B cell (primary cell): Measurements from ENCODE around the gene TYROBP. TPM values are rescaled to one million over a fixed set of nuclear protein-coding genes. Genes with fewer than 3 reads are reported as not detected.
"Not testable (repeated sequence)": the region's sequence is repeated elsewhere in the genome, so short reads cannot be mapped to it uniquely, and the experiment has no call there.

Experiments used
- ATAC-seq: fragments of 200-7000 bp; cut with Tn5 transposase; one replicate; pipeline ENCODE4 v1.10.0; 2021; ENCODE audit warnings: low read depth, mild to moderate bottlenecking, moderate number of reproducible peaks, moderate library complexity
- CTCF ChIA-PET: fragments of 350-600 bp; sonication (Branson Sonifier 250); formaldehyde crosslinking; loops from one replicate; lab custom pipeline; 2021; ENCODE audit warnings: antibody characterized with exemption, inconsistent platforms; lab: Charles Lee
- POLR2A ChIA-PET: fragments of 350-600 bp; sonication (Branson Sonifier 250); formaldehyde crosslinking; loops from one replicate; lab custom pipeline; 2021; ENCODE audit warnings: antibody characterized with exemption; lab: Charles Lee
- DNase-seq: peaks from one replicate; pipeline ENCODE4 v3.0.0; 2013
- H2AFZ ChIP-seq: 2 replicates; pipeline ENCODE4 v1.6.1; 2012; ENCODE audit warnings: mild to moderate bottlenecking, low read depth, low read length; ENCODE audit not compliant: insufficient read depth, poor library complexity, severe bottlenecking
- H3K27ac ChIP-seq, 2 donors: 1 replicate in 1 of 2; 2 replicates in 1 of 2; pipeline ENCODE4 v1.5.1; 2012 to 2013; ENCODE audit warnings: low read length in 2 of 2, mild to moderate bottlenecking in 2 of 2, moderate library complexity in 1 of 2
- H3K27me3 ChIP-seq, 4 experiments: fragments of 200-600 bp in 1 of 4; sonication (generic) in 1 of 4; replicated peaks in 1 of 4; 1 replicate in 2 of 4; 2 replicates in 2 of 4; pipeline versions ENCODE4 v1.6.1 to v1.7.0; 2013 to 2016; ENCODE audit warnings: low read length in 3 of 4, mild to moderate bottlenecking in 2 of 4, mixed read lengths in 1 of 4, moderate library complexity in 1 of 4; ENCODE audit not compliant: insufficient read depth in 4 of 4, control insufficient read depth in 3 of 4; ENCODE audit errors: control extremely low read depth in 1 of 4
- H3K36me3 ChIP-seq, 2 experiments: replicated peaks in 1 of 2; 1 replicate in 1 of 2; 2 replicates in 1 of 2; pipeline versions ENCODE4 v1.6.1 to v1.7.1; 2013; ENCODE audit warnings: low read length in 1 of 2; ENCODE audit not compliant: insufficient read depth in 2 of 2, control insufficient read depth in 1 of 2; ENCODE audit errors: control extremely low read depth in 1 of 2, extremely low read depth in 1 of 2
- H3K4me1 ChIP-seq, 2 donors: fragments of 200-600 bp in 1 of 2; sonication (generic) in 1 of 2; 1 replicate in 1 of 2; 2 replicates in 1 of 2; pipeline versions ENCODE4 v1.5.1 to v1.6.1; 2013 to 2017; ENCODE audit warnings: low read length in 2 of 2; ENCODE audit not compliant: control insufficient read depth in 2 of 2, insufficient read depth in 2 of 2
- H3K4me2 ChIP-seq: replicated peaks from 2 replicates; pipeline ENCODE3; 2012; ENCODE audit warnings: mild to moderate bottlenecking, low read depth, low read length; ENCODE audit not compliant: poor library complexity, severe bottlenecking
- H3K4me3 ChIP-seq, 5 experiments: fragments of 200-600 bp in 1 of 5; sonication (generic) in 1 of 5; 1 replicate in 3 of 5; 2 replicates in 2 of 5; pipeline versions ENCODE4 v1.5.1 to v1.7.0; 2011 to 2016; ENCODE audit warnings: low read length in 4 of 5, mild to moderate bottlenecking in 4 of 5, low read depth in 2 of 5, control low read depth in 1 of 5, moderate library complexity in 1 of 5; ENCODE audit not compliant: insufficient read depth in 1 of 5; ENCODE audit errors: control extremely low read depth in 1 of 5, extremely low read depth in 1 of 5
- H3K79me2 ChIP-seq: fragments of 200-600 bp; sonication (generic); one replicate; pipeline ENCODE4 v1.6.0; 2016; ENCODE audit warnings: low read length; ENCODE audit not compliant: control insufficient read depth, insufficient read depth
- H3K9ac ChIP-seq: fragments of 200-600 bp; sonication (generic); 2 replicates; pipeline ENCODE4 v1.6.1; 2017; ENCODE audit warnings: mild to moderate bottlenecking, low read length, moderate library complexity
- H3K9me3 ChIP-seq, 3 donors: one replicate each; pipeline versions ENCODE4 v1.6.1 to v1.7.1; 2013; ENCODE audit warnings: low read length in 2 of 3; ENCODE audit not compliant: control insufficient read depth in 2 of 3, insufficient read depth in 1 of 3; ENCODE audit errors: control extremely low read depth in 1 of 3
- H4K20me1 ChIP-seq: 2 replicates; pipeline ENCODE4 v1.6.0; 2012; ENCODE audit warnings: mild to moderate bottlenecking, low read length; ENCODE audit not compliant: insufficient read depth, control insufficient read depth, poor library complexity, severe bottlenecking
- H3K27ac Mint-ChIP-seq: one replicate; pipeline ENCODE4 v1.8.0; 2021; ENCODE audit warnings: mixed read lengths
- H3K27me3 Mint-ChIP-seq: one replicate; pipeline ENCODE4 v1.8.0; 2021; ENCODE audit warnings: mixed read lengths
- H3K4me1 Mint-ChIP-seq: one replicate; pipeline ENCODE4 v1.8.0; 2021; ENCODE audit warnings: mixed read lengths
- H3K4me3 Mint-ChIP-seq: one replicate; pipeline ENCODE4 v1.8.0; 2021; ENCODE audit warnings: mixed read lengths
- H3K9me3 Mint-ChIP-seq: one replicate; pipeline ENCODE4 v1.8.0; 2022; ENCODE audit warnings: mixed read lengths; ENCODE audit not compliant: insufficient read depth
- CTCF ChIP-seq: fragments of 200-600 bp; IDR thresholded peaks from one replicate; pipeline ENCODE4 v1.8.0; 2022; ENCODE audit warnings: antibody characterized with exemption, mild to moderate bottlenecking
- EZH2 ChIP-seq: IDR thresholded peaks from 2 replicates; pipeline ENCODE4 v1.6.1; 2012; ENCODE audit warnings: borderline replicate concordance, low read depth, mild to moderate bottlenecking, moderate library complexity, low read length; ENCODE audit not compliant: insufficient read depth, poor library complexity, severe bottlenecking
- whole genome bisulfite sequencing: methylation state at CpG from one replicate; pipeline ENCODE4 v1.1.5; 2013; ENCODE audit warnings: missing lambda C conversion rate; ENCODE audit not compliant: insufficient coverage; 5-methylcytosine and 5-hydroxymethylcytosine counted together
- intact Hi-C: fragments of 100-400 bp; cut with micrococcal nuclease; formaldehyde crosslinking; loops from one replicate; pipeline ENCODE4 v1.10.0; 2022
- polyA minus RNA-seq: library from RNA; depleted of rRNA, polyadenylated mRNA; stranded (reverse); fragments of >200 nt; gene quantifications from 2 replicates; pipeline ENCODE4 v1.2.3, GENCODE V29; 2012
- polyA plus RNA-seq: library from polyadenylated mRNA; depleted of rRNA; stranded (reverse); fragments of >200 nt; gene quantifications from 2 replicates; pipeline ENCODE4 v1.2.3, GENCODE V29; 2012
- total RNA-seq, 2 donors: library from RNA; stranded (reverse); fragments of 120-200 nt in 1 of 2; gene quantifications; 1 replicate in 1 of 2; 2 replicates in 1 of 2; pipeline versions ENCODE4 v1.2.3 to v1.2.4, GENCODE V29; 2013 to 2022

Gene TYROBP
- total RNA-seq (2.7 and 3.3 TPM in 2 replicates), polyA plus RNA-seq (14.8 and 25.6 TPM in 2 replicates), polyA minus RNA-seq (9.9 and 19.8 TPM in 2 replicates)
- total RNA-seq (2013), result 11.5 TPM

- Histone ChIP-seq H3K9ac (no peak within 1 kb of the TSS), H3K36me3 (no peaks in the 10 kb centered on the region), H3K79me2 (no peaks in the 10 kb centered on the region), H3K4me1 (peaks cover 44 to 65% of the 10 kb centered on the region in 2 donors), H4K20me1 (no peaks in the 10 kb centered on the region), H3K9me3 (no peaks in the 10 kb centered on the region), H3K4me2 (peak within 1 kb of the TSS; percentile 66), H3K27ac (peak within 1 kb of the TSS; percentile 87), H2AFZ (no peak within 1 kb of the TSS), H3K4me3 (peak within 1 kb of the TSS in 1 of 5 experiments; percentile 26), H3K27me3 (no peaks in the 10 kb centered on the region)
- CTCF ChIA-PET, result interaction anchor here (1.4 to 1.7 kb wide), 2 partner anchors 23 to 26 kb away, joined by 5 to 6 read pairs; no protein-coding TSS in a partner anchor
- WGBS, result 43% methylated on average over 9 of the region's 9 CpGs
- POLR2A ChIA-PET, result interaction anchor here (1.7 kb wide), 1 partner anchor 8 kb away, joined by 10 read pairs; the partner anchor contains the start of gene NFKBID
- H3K4me3 Mint-ChIP-seq, result peak within 1 kb of the TSS; percentile 68
- TF ChIP-seq EZH2, result no peak
- TF ChIP-seq CTCF, result no peak
- no peaks in the 10 kb centered on the region for H3K27me3 Mint-ChIP-seq
- H3K4me1 Mint-ChIP-seq, result peaks cover 66% of the 10 kb centered on the region
- peak; percentile 32 for DNase-seq
- intact Hi-C loops, result loop anchor here (10.0 kb wide), 1 partner anchor 193 kb away; the partner anchor contains the start of gene KMT2B
- ATAC-seq, result no peak
- peak within 1 kb of the TSS; percentile 87 for H3K27ac Mint-ChIP-seq
- no peaks in the 10 kb centered on the region for H3K9me3 Mint-ChIP-seq
These were observed at the start of gene TYROBP for GRCh38 chr19:35908010-35908441. Gene TYROBP (minus strand): TSS chr19:35908295. CDS start chr19:35908228, 67 bp downstream.

- 87% methylated on average over 5 of the region's 8 CpGs for WGBS
- H3K9ac ChIP-seq, ATAC-seq, intact Hi-C loops, H3K4me2 ChIP-seq, H3K79me2 ChIP-seq, H2AFZ ChIP-seq, H3K27ac Mint-ChIP-seq, DNase-seq, H3K4me3 Mint-ChIP-seq, POLR2A ChIA-PET, H3K9me3 Mint-ChIP-seq, H3K27ac ChIP-seq, H3K36me3 ChIP-seq, H4K20me1 ChIP-seq, H3K4me3 ChIP-seq: not testable (repeated sequence)
- Mint-ChIP-seq H3K4me1 (peaks cover 24% of the 10 kb centered on the region), H3K27me3 (peaks cover 13% of the 10 kb centered on the region)
- CTCF ChIA-PET, result interaction anchor here (0.7 kb wide), 1 partner anchor 13 kb away, joined by 3 read pairs; no protein-coding TSS in a partner anchor
- Histone ChIP-seq H3K4me1 (peaks cover 27 to 33% of the 10 kb centered on the region in 2 donors), H3K9me3 (peaks cover 0 to 18% (median 0%) of the 10 kb centered on the region in 3 donors), H3K27me3 (peaks cover 0 to 24% (median 8%) of the 10 kb centered on the region in 4 experiments)
These were observed 49.3 kb upstream of the TYROBP start for GRCh38 chr19:35957411-35957810.
